BE2C (cell line): ENCODE results near the gene DPH2.

Experiments
- DNase-seq: peaks from one replicate; pipeline ENCODE4 v3.0.0-alpha.2; 2020
- H3K27me3 ChIP-seq: fragments of 250-450 bp; sonication (Bioruptor Pico); 2 replicates; pipeline ENCODE4 v1.5.1; 2020; ENCODE audit warnings: mild to moderate bottlenecking
- H3K36me3 ChIP-seq: fragments of 250-450 bp; sonication (Bioruptor Pico); 2 replicates; pipeline ENCODE4 v1.5.1; 2020; ENCODE audit warnings: mild to moderate bottlenecking
- H3K4me1 ChIP-seq: fragments of 250-450 bp; sonication (Bioruptor Pico); 2 replicates; pipeline ENCODE4 v1.5.1; 2020
- H3K4me3 ChIP-seq: 2 replicates; pipeline ENCODE4 v1.5.1; 2011; ENCODE audit warnings: low read depth, low read length
- H3K9me3 ChIP-seq: fragments of 250-450 bp; sonication (Bioruptor Pico); 2 replicates; pipeline ENCODE4 v1.5.1; 2020
- TF ChIP-seq, protein P1 (sequence below): IDR thresholded peaks from 2 replicates; pipeline ENCODE4 v1.5.1; 2012; ENCODE audit warnings: mild to moderate bottlenecking, low read depth, low read length

Gene DPH2

GRCh38 chr1:43996733-43997115 is 26.9 kb downstream of the DPH2 start:
- Histone ChIP-seq H3K4me1 (peaks cover 19% of the 10 kb centered on the region), H3K27me3 (no peaks in the 10 kb centered on the region), H3K4me3 (no peak overlapping the region), H3K36me3 (no peaks in the 10 kb centered on the region), H3K9me3 (no peaks in the 10 kb centered on the region)
- DNase-seq: no peak
- TF ChIP-seq, protein P1, sequence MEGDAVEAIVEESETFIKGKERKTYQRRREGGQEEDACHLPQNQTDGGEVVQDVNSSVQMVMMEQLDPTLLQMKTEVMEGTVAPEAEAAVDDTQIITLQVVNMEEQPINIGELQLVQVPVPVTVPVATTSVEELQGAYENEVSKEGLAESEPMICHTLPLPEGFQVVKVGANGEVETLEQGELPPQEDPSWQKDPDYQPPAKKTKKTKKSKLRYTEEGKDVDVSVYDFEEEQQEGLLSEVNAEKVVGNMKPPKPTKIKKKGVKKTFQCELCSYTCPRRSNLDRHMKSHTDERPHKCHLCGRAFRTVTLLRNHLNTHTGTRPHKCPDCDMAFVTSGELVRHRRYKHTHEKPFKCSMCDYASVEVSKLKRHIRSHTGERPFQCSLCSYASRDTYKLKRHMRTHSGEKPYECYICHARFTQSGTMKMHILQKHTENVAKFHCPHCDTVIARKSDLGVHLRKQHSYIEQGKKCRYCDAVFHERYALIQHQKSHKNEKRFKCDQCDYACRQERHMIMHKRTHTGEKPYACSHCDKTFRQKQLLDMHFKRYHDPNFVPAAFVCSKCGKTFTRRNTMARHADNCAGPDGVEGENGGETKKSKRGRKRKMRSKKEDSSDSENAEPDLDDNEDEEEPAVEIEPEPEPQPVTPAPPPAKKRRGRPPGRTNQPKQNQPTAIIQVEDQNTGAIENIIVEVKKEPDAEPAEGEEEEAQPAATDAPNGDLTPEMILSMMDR: no peak

DNA sequence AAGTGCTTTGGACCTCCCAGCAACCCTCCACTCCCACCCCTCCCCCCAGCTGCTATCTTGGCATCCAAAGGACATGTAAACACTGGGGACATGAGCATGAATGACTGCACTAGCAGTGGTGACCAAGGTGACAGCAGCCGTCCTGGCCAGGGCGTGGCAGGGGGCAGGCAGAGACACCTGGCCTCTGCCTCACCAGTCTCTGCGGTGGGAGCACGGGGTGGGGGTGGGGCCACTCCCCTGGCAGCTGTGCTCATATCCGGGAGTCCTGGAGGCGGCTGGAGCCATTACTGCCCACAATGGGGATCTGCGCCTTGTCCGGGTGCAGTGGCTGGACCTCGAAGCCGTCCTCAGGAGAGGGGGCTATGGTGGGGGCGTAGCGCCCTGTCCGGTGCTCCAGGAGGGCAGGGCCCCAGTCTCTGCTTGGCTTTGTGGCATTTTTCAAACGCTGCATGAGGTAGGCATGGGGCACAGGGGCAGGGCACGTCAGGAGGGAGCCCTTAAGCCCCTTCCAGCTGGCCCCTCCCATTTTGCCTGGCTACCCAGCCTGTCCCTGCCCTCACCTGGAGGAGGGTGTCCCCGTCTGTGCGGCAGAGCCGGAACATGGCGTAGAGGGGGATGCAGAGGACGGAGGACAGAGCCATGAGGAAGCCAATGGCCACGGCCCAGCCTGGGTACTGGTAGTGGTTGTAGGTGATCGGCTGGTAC is 27.6 kb downstream of the DPH2 start:
- Histone ChIP-seq H3K36me3 (no peaks in the 10 kb centered on the region), H3K27me3 (no peaks in the 10 kb centered on the region), H3K4me1 (peaks cover 19% of the 10 kb centered on the region), H3K4me3 (no peak overlapping the region), H3K9me3 (no peaks in the 10 kb centered on the region)
- no peak for DNase-seq
- TF ChIP-seq, protein P1: no peak

GRCh38 chr1:43998000-43998378 is 28.2 kb downstream of the DPH2 start:
- H3K27me3 ChIP-seq: no peaks in the 10 kb centered on the region
- H3K36me3 ChIP-seq: no peaks in the 10 kb centered on the region
- DNase-seq: no peak
- H3K9me3 ChIP-seq: no peaks in the 10 kb centered on the region
- no peak overlapping the region for H3K4me3 ChIP-seq
- TF ChIP-seq, protein P1: no peak
- peaks cover 19% of the 10 kb centered on the region for H3K4me1 ChIP-seq

DNA sequence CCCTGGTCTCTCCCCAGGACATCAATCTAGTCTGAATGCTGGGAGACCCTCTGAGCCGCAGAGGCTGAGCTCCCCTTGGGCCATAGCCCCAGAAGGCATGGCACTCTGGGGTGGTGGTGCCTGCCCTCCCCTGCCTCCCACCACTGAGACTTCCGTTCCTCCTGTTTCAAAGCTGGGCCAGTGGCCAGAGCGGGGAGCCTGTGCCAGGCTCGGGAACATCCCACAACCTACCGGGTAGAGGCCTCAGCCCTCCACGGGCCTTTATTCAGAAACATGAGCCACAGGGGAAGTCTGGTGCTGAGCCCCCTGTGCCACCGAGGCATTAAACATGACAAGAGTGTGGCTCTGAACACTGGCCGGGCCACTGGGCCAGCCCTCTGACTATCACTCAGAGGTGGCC is 29.6 kb downstream of the DPH2 start:
- Histone ChIP-seq H3K27me3 (no peaks in the 10 kb centered on the region), H3K36me3 (no peaks in the 10 kb centered on the region), H3K9me3 (no peaks in the 10 kb centered on the region), H3K4me1 (peaks cover 19% of the 10 kb centered on the region), H3K4me3 (no peak overlapping the region)
- DNase-seq: no peak
- TF ChIP-seq, protein P1: no peak

DNA sequence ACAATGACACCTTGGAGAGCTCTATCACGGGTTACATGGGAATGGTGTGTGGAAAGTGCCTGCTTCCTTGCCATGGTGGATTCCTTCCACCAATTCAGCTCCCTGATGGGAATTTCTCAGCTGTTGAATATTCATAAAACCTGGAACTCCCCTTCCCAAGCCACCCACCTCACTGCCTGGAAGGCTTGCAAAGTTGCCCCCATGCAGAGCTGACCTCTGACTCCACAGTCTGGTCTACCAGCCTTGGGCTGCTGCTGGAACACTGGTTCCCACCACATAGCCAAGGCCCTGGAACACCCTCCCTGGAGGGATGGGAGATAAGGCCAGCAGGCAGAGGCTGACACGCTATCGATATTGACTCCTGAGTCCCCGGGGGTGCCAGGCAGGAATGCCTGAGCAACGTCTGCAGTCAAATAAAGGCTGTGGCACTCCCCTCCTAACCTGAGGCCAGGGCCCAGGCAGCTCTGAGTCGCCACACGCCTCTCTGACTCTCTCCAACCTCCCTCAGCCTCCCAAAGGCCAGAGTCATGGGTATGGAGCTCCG is 30.4 kb downstream of the DPH2 start:
- H3K36me3 ChIP-seq: no peaks in the 10 kb centered on the region
- TF ChIP-seq, protein P1: no peak
- H3K27me3 ChIP-seq: no peaks in the 10 kb centered on the region
- no peak for DNase-seq
- no peak overlapping the region for H3K4me3 ChIP-seq
- H3K9me3 ChIP-seq: no peaks in the 10 kb centered on the region
- H3K4me1 ChIP-seq: peaks cover 16% of the 10 kb centered on the region

DNA sequence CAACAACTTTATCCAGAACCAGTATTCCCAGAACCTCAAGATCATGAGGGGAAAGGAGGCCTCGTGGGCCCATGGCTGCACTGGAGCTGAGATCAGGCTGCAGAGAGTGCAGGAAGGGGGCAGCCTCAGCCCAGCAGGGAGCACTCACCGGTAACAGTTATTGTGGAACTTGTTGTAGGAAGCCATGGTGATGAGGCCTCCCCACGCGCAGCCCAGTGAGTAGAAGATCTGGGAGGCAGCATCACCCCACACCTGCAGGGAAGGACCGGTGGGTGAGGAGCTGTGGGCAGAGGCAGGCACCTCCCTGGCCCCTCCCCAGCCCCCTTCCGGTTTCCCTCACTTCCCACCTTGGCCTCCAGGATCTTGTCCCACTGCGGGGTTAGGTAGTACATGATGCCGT is 32.4 kb downstream of the DPH2 start:
- DNase-seq: no peak
- H3K9me3 ChIP-seq: no peaks in the 10 kb centered on the region
- TF ChIP-seq, protein P1: no peak
- H3K27me3 ChIP-seq: no peaks in the 10 kb centered on the region
- no peaks in the 10 kb centered on the region for H3K36me3 ChIP-seq
- no peak overlapping the region for H3K4me3 ChIP-seq
- peaks cover under 1% of the 10 kb centered on the region; the same call in 1 of the 2 replicates for H3K4me1 ChIP-seq
